Measurements from ENCODE around the gene HTRA3. TPM values are rescaled to one million over a fixed set of nuclear protein-coding genes. Genes with fewer than 3 reads are reported as not detected.

The HTRA3 gene
- total RNA-seq, 1 experiment from 2014 or later: 0.64 TPM

- CTCF ChIA-PET: interaction anchor here (0.5 kb wide), 1 partner anchor 498 kb away, joined by 4 read pairs; no protein-coding TSS in a partner anchor
- no peak for DNase-seq (ENCODE audit: low spot score)
Measured at GRCh38 chr4:8301851-8302730, 32.5 kb downstream of the HTRA3 start.

GRCh38 chr4:8303081-8303480, 33.5 kb downstream of the HTRA3 start:
- BruUV-seq (replicated peaks): no TSS peak
- CTCF ChIA-PET: no interaction called here

More at GRCh38 chr4:8301851-8302730, 32.5 kb downstream of the HTRA3 start:
- no peak overlapping the region for H3K4me3 ChIP-seq (ENCODE audit: low read depth, low read length, poor library complexity, severe bottlenecking)
- no peaks in the 10 kb centered on the region for H3K9me3 ChIP-seq (ENCODE audit: low read depth, low read length, poor library complexity, severe bottlenecking)
- intact Hi-C loops (cut with micrococcal nuclease; ENCODE audit: unreplicated experiment): no loop called here
- H3K4me1 ChIP-seq (ENCODE audit: insufficient read depth, low read length, poor library complexity, severe bottlenecking): no peaks in the 10 kb centered on the region
- H3K27me3 ChIP-seq (replicated peaks; ENCODE audit: insufficient read depth, low read depth, low read length, poor library complexity): no peaks in the 10 kb centered on the region
- POLR2A ChIA-PET (ENCODE audit: low non-redundant PET): no interaction called here
- H3K27ac ChIP-seq (ENCODE audit: low read depth, low read length, poor library complexity, severe bottlenecking): no peak overlapping the region
- no peak for TF ChIP-seq CTCF (conservative IDR thresholded peaks at IDR 0.05; ENCODE audit: low read depth, low read length)
- no peak for TF ChIP-seq EZH2 (IDR thresholded peaks at IDR 0.05; ENCODE audit: borderline replicate concordance, low read depth, low read length, poor library complexity, severe bottlenecking)
- BruUV-seq (replicated peaks): no TSS peak
- H3K36me3 ChIP-seq (ENCODE audit: insufficient read depth, low read length, poor library complexity, severe bottlenecking): no peaks in the 10 kb centered on the region

More at GRCh38 chr4:8303081-8303480, 33.5 kb downstream of the HTRA3 start:
- intact Hi-C loops (cut with micrococcal nuclease; ENCODE audit: unreplicated experiment): no loop called here
- H3K4me3 ChIP-seq (ENCODE audit: low read depth, low read length, poor library complexity, severe bottlenecking): no peak overlapping the region
- H3K27me3 ChIP-seq (replicated peaks; ENCODE audit: insufficient read depth, low read depth, low read length, poor library complexity): no peaks in the 10 kb centered on the region
- H3K36me3 ChIP-seq (ENCODE audit: insufficient read depth, low read length, poor library complexity, severe bottlenecking): no peaks in the 10 kb centered on the region
- H3K27ac ChIP-seq (ENCODE audit: low read depth, low read length, poor library complexity, severe bottlenecking): no peak overlapping the region
- no peak for DNase-seq (ENCODE audit: low spot score)
- no peaks in the 10 kb centered on the region for H3K4me1 ChIP-seq (ENCODE audit: insufficient read depth, low read length, poor library complexity, severe bottlenecking)
- H3K9me3 ChIP-seq (ENCODE audit: low read depth, low read length, poor library complexity, severe bottlenecking): no peaks in the 10 kb centered on the region
- TF ChIP-seq EZH2 (IDR thresholded peaks at IDR 0.05; ENCODE audit: borderline replicate concordance, low read depth, low read length, poor library complexity, severe bottlenecking) (no peak), CTCF (conservative IDR thresholded peaks at IDR 0.05; ENCODE audit: low read depth, low read length) (no peak)
- POLR2A ChIA-PET (ENCODE audit: low non-redundant PET): no interaction called here
